HepG2 (cell line): ENCODE data around the gene EIF1. TPM values are rescaled to one million over a fixed set of nuclear protein-coding genes. Genes with fewer than 3 reads are reported as not detected.
"Not testable (repeated sequence)": the region's sequence is repeated elsewhere in the genome, so short reads cannot be mapped to it uniquely, and the experiment has no call there.

ENCODE experiments used
- ATAC-seq: fragments of 200-7000 bp; cut with Tn5 transposase; 3 replicates; pipeline ENCODE4 v1.9.1; 2020; ENCODE audit warnings: mild to moderate bottlenecking, moderate library complexity
- BruUV-seq: library from RNA; stranded (reverse); fragments of 400-500 nt; replicated peaks from 2 replicates; lab custom pipeline; 2021; lab: Mats Ljungman, UMichigan
- CTCF ChIA-PET: fragments of 300-600 bp; formaldehyde crosslinking; extraction: SDS; loops from one replicate; lab custom pipeline; 2021; ENCODE audit warnings: low total read pairs, inconsistent platforms, low intra/inter-chr PET ratio; lab: Yijun Ruan, JAX
- POLR2A ChIA-PET: fragments of 350-600 bp; sonication (Branson Sonifier 250); formaldehyde crosslinking; loops from one replicate; lab custom pipeline; 2020; ENCODE audit warnings: antibody characterized with exemption, inconsistent platforms; lab: Yijun Ruan, JAX
- DNase-seq: peaks from one replicate; pipeline ENCODE4 v3.0.0-alpha.2; 2015; ENCODE audit warnings: low spot score
- FAIRE-seq: peaks from 3 replicates; lab custom pipeline; 2011; peaks lifted over from hg19 to GRCh38; lab: Jason Lieb, UNC
- H2AFZ ChIP-seq: one replicate; pipeline ENCODE4 v1.6.1; 2011; ENCODE audit warnings: low read length, inconsistent platforms
- H3K27ac ChIP-seq: fragments of 300-600 bp; 3 replicates; pipeline ENCODE4 v1.8.0; 2011; ENCODE audit warnings: mixed run types, mild to moderate bottlenecking, mixed read lengths, low read length, inconsistent platforms; ENCODE audit not compliant: insufficient read depth; ENCODE audit errors: extremely low read length
- H3K27me3 ChIP-seq, 2 experiments: fragments of 200-600 bp in 1 of 2; 2 replicates in 1 of 2; 3 replicates in 1 of 2; pipeline versions ENCODE4 v1.6.0 to v1.8.0; 2011; ENCODE audit warnings: low read length in 2 of 2, mild to moderate bottlenecking in 2 of 2, moderate library complexity in 2 of 2, inconsistent platforms in 1 of 2; ENCODE audit not compliant: insufficient read depth in 2 of 2, control insufficient read depth in 1 of 2
- H3K36me3 ChIP-seq, 2 experiments: fragments of 200-600 bp in 1 of 2; replicated peaks in 1 of 2; 2 replicates in 1 of 2; 3 replicates in 1 of 2; pipeline versions ENCODE4 v1.5.1 to v1.8.0; 2011; ENCODE audit warnings: low read length in 2 of 2, inconsistent platforms in 1 of 2; ENCODE audit not compliant: insufficient read depth in 2 of 2, control insufficient read depth in 1 of 2
- H3K4me1 ChIP-seq: 2 replicates; pipeline ENCODE4 v1.5.1; 2012; ENCODE audit warnings: low read length, inconsistent platforms; ENCODE audit not compliant: insufficient read depth
- H3K4me2 ChIP-seq: 2 replicates; pipeline ENCODE4 v1.6.0; 2011; ENCODE audit warnings: low read depth, low read length, inconsistent platforms
- H3K4me3 ChIP-seq, 3 experiments: fragments of 200-600 bp in 1 of 3; sonication (generic), shearing (Covaris generic) in 1 of 3; replicated peaks in 1 of 3; 2 replicates each; pipeline ENCODE4 v1.5.1; 2011 to 2016; ENCODE audit warnings: low read length in 3 of 3, inconsistent platforms in 2 of 3, low read depth in 2 of 3, mild to moderate bottlenecking in 2 of 3, control low read depth in 1 of 3, mixed read lengths in 1 of 3; ENCODE audit not compliant: insufficient read depth in 1 of 3
- H3K79me2 ChIP-seq: one replicate; pipeline ENCODE4 v1.6.1; 2011; ENCODE audit warnings: low read length, inconsistent platforms; ENCODE audit not compliant: insufficient read depth
- H3K9ac ChIP-seq: 2 replicates; pipeline ENCODE4 v1.6.0; 2011; ENCODE audit warnings: mild to moderate bottlenecking, low read depth, low read length, inconsistent platforms; ENCODE audit not compliant: insufficient read depth
- H3K9me3 ChIP-seq: 2 replicates; pipeline ENCODE4 v1.5.1; 2012; ENCODE audit warnings: mild to moderate bottlenecking, low read length
- H4K20me1 ChIP-seq: 2 replicates; pipeline ENCODE4 v1.6.0; 2011; ENCODE audit warnings: inconsistent platforms, mild to moderate bottlenecking, low read length, moderate library complexity; ENCODE audit not compliant: insufficient read depth
- AKNA ChIP-seq: sonication (generic); formaldehyde crosslinking; IDR thresholded peaks from 2 replicates; pipeline ENCODE4 v1.4.0; 2020; ENCODE audit warnings: missing genetic modification reagents, borderline replicate concordance
- TGIF2 ChIP-seq: IDR thresholded peaks from 2 replicates; pipeline ENCODE4 v1.6.1; 2016; ENCODE audit warnings: control low read depth, missing compliant biosample characterization
- ZNF121 ChIP-seq: sonication (generic); formaldehyde crosslinking; IDR thresholded peaks from 2 replicates; pipeline ENCODE4 v1.5.0; 2020; ENCODE audit warnings: mild to moderate bottlenecking, missing genetic modification reagents
- ZNF770 ChIP-seq: sonication (generic); formaldehyde crosslinking; IDR thresholded peaks from 2 replicates; pipeline ENCODE4 v1.5.0; 2020; ENCODE audit warnings: mild to moderate bottlenecking, missing genetic modification reagents
- WGBS: methylation state at CpG from one replicate; pipeline ENCODE4 v1.1.6; 2017; ENCODE audit warnings: low lambda C conversion rate; 5-methylcytosine and 5-hydroxymethylcytosine counted together
- in situ Hi-C: cut with HindIII; loops from 2 replicates; pipeline ENCODE4 v1.10.0; 2017; ENCODE audit warnings: low pct_unique_long_range_greater_than_20kb; ENCODE audit not compliant: extremely low pct_ligation_motif_present
- intact Hi-C: fragments of 100-400 bp; cut with micrococcal nuclease; formaldehyde crosslinking; loops from one replicate; pipeline ENCODE4 v1.10.0; 2022; ENCODE audit not compliant: unreplicated experiment
- polyA plus RNA-seq, 8 experiments: library from polyadenylated mRNA; depleted of rRNA in 3 of 8; stranded (reverse) in 7 of 8; unstranded in 1 of 8; fragments of >200 nt; fragmentation: Illumina TruSeq in 4 of 8; extraction: Trizol in 4 of 8; gene quantifications; 2 replicates each; pipeline versions ENCODE4 v1.2.1 to v1.2.3, GENCODE V29; 2011 to 2016; ENCODE audit warnings: low read depth in 4 of 8, missing spikeins in 1 of 8, mixed read lengths in 1 of 8; ENCODE audit not compliant: insufficient read depth in 1 of 8
- total RNA-seq, 5 experiments: library from RNA; depleted of rRNA; stranded (reverse); fragments of >200 nt; fragmentation: Illumina TruSeq; extraction: Trizol; gene quantifications; 2 replicates each; pipeline ENCODE4 v1.2.3, GENCODE V29; 2016; ENCODE audit warnings: low read depth in 1 of 5

Gene EIF1
- total and polyA plus RNA-seq, 2 of the 13 experiments (the other 11 are each of a cell fraction or from before 2014, with no cell fraction given): 147 to 517 TPM

- no peak for TF ChIP-seq AKNA
- TF ChIP-seq ZNF770 (CRISPR knock-in tag): no peak
- TF ChIP-seq TGIF2 (CRISPR knock-in tag): no peak
These were observed 8.7 kb downstream of the EIF1 start (continued) for GRCh38 chr17:41697122-41697962.

GRCh38 chr17:41700843-41701242 is 12.2 kb downstream of the EIF1 start:
- H4K20me1 ChIP-seq, in situ Hi-C loops, H2AFZ ChIP-seq, DNase-seq, H3K4me2 ChIP-seq, intact Hi-C loops, H3K4me3 ChIP-seq, H3K27ac ChIP-seq, H3K9ac ChIP-seq, ATAC-seq, H3K79me2 ChIP-seq, H3K9me3 ChIP-seq, FAIRE-seq, CTCF ChIA-PET, H3K36me3 ChIP-seq, BruUV-seq: not testable (repeated sequence)
- peaks cover 0 to 13% of the 10 kb centered on the region in 2 experiments; a peak in 2 of 5 replicates for H3K27me3 ChIP-seq
- POLR2A ChIA-PET: interaction anchor here (5.1 kb wide), 1 partner anchor 12 kb away, joined by 45 read pairs; the partner anchor contains the start of gene EIF1
- WGBS: 66% methylated on average over 3 of the region's 3 CpGs
- peak; percentile 86 for TF ChIP-seq ZNF121 (CRISPR knock-in tag)
- H3K4me1 ChIP-seq: peaks cover 21% of the 10 kb centered on the region
